ENCODE data around the gene CWC25. TPM values are rescaled to one million over a fixed set of nuclear protein-coding genes. Genes with fewer than 3 reads are reported as not detected.

The CWC25 gene
- total RNA-seq, 1 experiment from 2014 or later = 18.2 TPM

- BruUV-seq (replicated peaks) = TSS peak; percentile 15
- H3K4me3 ChIP-seq (ENCODE audit: low read depth, low read length) = peak overlapping the region; percentile 79
- ChIA-PET POLR2A (interaction anchor here (0.5 to 3.5 kb wide), 8 partner anchors 11 to 581 kb away, joined by 3 to 42 read pairs (median 5); partner anchors contain the start of genes MED1, RPL19 and RPL23), CTCF (interaction anchor here (0.6 to 3.3 kb wide), 10 partner anchors 9 to 311 kb away, joined by 3 to 20 read pairs (median 6); partner anchors contain the start of genes FBXO47 and RPL23)
- H3K4me1 ChIP-seq = peaks cover 43% of the 10 kb centered on the region
- H3K4me3 Mint-ChIP-seq (ENCODE audit: unreplicated experiment) = peak overlapping the region; percentile 86
- H3K36me3 ChIP-seq (ENCODE audit: control insufficient read depth, insufficient read depth, low read length) = no peaks in the 10 kb centered on the region
- peaks cover 14% of the 10 kb centered on the region for H3K4me1 Mint-ChIP-seq (ENCODE audit: low read depth, unreplicated experiment)
- DNase-seq = peak; percentile 56 to 72
- no peaks in the 10 kb centered on the region for H3K27me3 ChIP-seq (replicated peaks; ENCODE audit: control insufficient read depth, insufficient read depth, low read length)
- intact Hi-C loops (cut with micrococcal nuclease; ENCODE audit: unreplicated experiment) = loop anchor here (1.0 to 5.0 kb wide), 3 partner anchors 17 to 97 kb away; partner anchors contain the start of genes FBXO47 and RPL23
- TF ChIP-seq CTCF (IDR thresholded peaks at IDR 0.05; ENCODE audit: insufficient read depth in 1 of 2, low read depth in 1 of 2, low read length in 1 of 2, severe bottlenecking in 1 of 2, unreplicated experiment in 1 of 2) = no peak
- no peaks in the 10 kb centered on the region for H3K9me3 ChIP-seq
- peaks cover 70% of the 10 kb centered on the region for H3K36me3 Mint-ChIP-seq (ENCODE audit: insufficient read depth, unreplicated experiment)
- no peaks in the 10 kb centered on the region for H3K27me3 Mint-ChIP-seq (ENCODE audit: insufficient read depth, unreplicated experiment)
- peak overlapping the region; percentile 92 for H3K27ac Mint-ChIP-seq (ENCODE audit: unreplicated experiment)
- H3K9me3 Mint-ChIP-seq (ENCODE audit: unreplicated experiment) = no peaks in the 10 kb centered on the region
Measured at GRCh38 chr17:38870259-38871165, 45.4 kb upstream of the CWC25 start.

- H3K36me3 Mint-ChIP-seq (ENCODE audit: insufficient read depth, unreplicated experiment) = peaks cover 65% of the 10 kb centered on the region
Measured at GRCh38 chr17:38869526-38870258, 44.6 kb upstream of the CWC25 start, which contains the start of gene LASP1. LASP1 (plus strand) TSS chr17:38870058; CDS start chr17:38870190, 132 bp downstream.

More at GRCh38 chr17:38869526-38870258, 44.6 kb upstream of the CWC25 start, which contains the start of gene LASP1:
- no peaks in the 10 kb centered on the region for H3K36me3 ChIP-seq (ENCODE audit: control insufficient read depth, insufficient read depth, low read length)
- peak within 1 kb of the TSS; percentile 79 for H3K4me3 ChIP-seq (ENCODE audit: low read depth, low read length)
- TF ChIP-seq CTCF (IDR thresholded peaks at IDR 0.05; ENCODE audit: insufficient read depth in 1 of 2, low read depth in 1 of 2, low read length in 1 of 2, severe bottlenecking in 1 of 2, unreplicated experiment in 1 of 2) = no peak
- H3K27me3 Mint-ChIP-seq (ENCODE audit: insufficient read depth, unreplicated experiment) = no peaks in the 10 kb centered on the region
- peaks cover 14% of the 10 kb centered on the region for H3K4me1 Mint-ChIP-seq (ENCODE audit: low read depth, unreplicated experiment)
- no peaks in the 10 kb centered on the region for H3K9me3 ChIP-seq
- H3K27me3 ChIP-seq (replicated peaks; ENCODE audit: control insufficient read depth, insufficient read depth, low read length) = no peaks in the 10 kb centered on the region
- no peaks in the 10 kb centered on the region for H3K9me3 Mint-ChIP-seq (ENCODE audit: unreplicated experiment)
- no TSS peak for BruUV-seq (replicated peaks)
- POLR2A ChIA-PET = interaction anchor here (0.6 to 3.5 kb wide), 6 partner anchors 12 to 284 kb away, joined by 3 to 42 read pairs (median 4); partner anchors contain the start of gene RPL23
- H3K4me1 ChIP-seq = peaks cover 35% of the 10 kb centered on the region
- CTCF ChIA-PET = interaction anchor here (0.6 to 3.3 kb wide), 10 partner anchors 16 to 1225 kb away, joined by 3 to 21 read pairs (median 5); partner anchors contain the start of genes RPL19 and RPL23
- peak within 1 kb of the TSS; percentile 92 for H3K27ac Mint-ChIP-seq (ENCODE audit: unreplicated experiment)
- intact Hi-C loops (cut with micrococcal nuclease; ENCODE audit: unreplicated experiment) = loop anchor here (5.0 kb wide), 3 partner anchors 53 to 98 kb away; partner anchors contain the start of gene FBXO47
- peak; percentile 89 to 93 for DNase-seq
- peak within 1 kb of the TSS; percentile 86 for H3K4me3 Mint-ChIP-seq (ENCODE audit: unreplicated experiment)
